Muscle layer of colon (tissue), 2 donors: ENCODE results near the gene PCGF2.

Experiments used
- H3K27ac ChIP-seq: one replicate; pipeline ENCODE4 v1.7.0; 2013; ENCODE audit warnings: low read depth, mild to moderate bottlenecking, low read length, moderate library complexity
- H3K27me3 ChIP-seq, 2 donors: one replicate each; pipeline ENCODE4 v1.7.0; 2013; ENCODE audit warnings: low read length in 2 of 2, mild to moderate bottlenecking in 2 of 2; ENCODE audit not compliant: insufficient read depth in 2 of 2, control insufficient read depth in 1 of 2
- H3K36me3 ChIP-seq: one replicate; pipeline ENCODE4 v1.7.0; 2013; ENCODE audit warnings: mild to moderate bottlenecking, low read length; ENCODE audit not compliant: insufficient read depth
- H3K4me1 ChIP-seq: one replicate; pipeline ENCODE4 v1.7.0; 2013; ENCODE audit warnings: mild to moderate bottlenecking, low read length; ENCODE audit not compliant: insufficient read depth
- H3K4me3 ChIP-seq, 2 donors: one replicate each; pipeline ENCODE4 v1.7.0; 2013; ENCODE audit warnings: low read length in 2 of 2, low read depth in 1 of 2, mild to moderate bottlenecking in 1 of 2, moderate library complexity in 1 of 2
- H3K9ac ChIP-seq: one replicate; pipeline ENCODE4 v1.7.0; 2013; ENCODE audit warnings: low read length
- H3K9me3 ChIP-seq: one replicate; pipeline ENCODE4 v1.7.0; 2013; ENCODE audit warnings: mild to moderate bottlenecking, low read length
- donor health status: abdominal sarcoma.
- donor health status: Adenocarcinoma of cecum.

Gene PCGF2

DNA sequence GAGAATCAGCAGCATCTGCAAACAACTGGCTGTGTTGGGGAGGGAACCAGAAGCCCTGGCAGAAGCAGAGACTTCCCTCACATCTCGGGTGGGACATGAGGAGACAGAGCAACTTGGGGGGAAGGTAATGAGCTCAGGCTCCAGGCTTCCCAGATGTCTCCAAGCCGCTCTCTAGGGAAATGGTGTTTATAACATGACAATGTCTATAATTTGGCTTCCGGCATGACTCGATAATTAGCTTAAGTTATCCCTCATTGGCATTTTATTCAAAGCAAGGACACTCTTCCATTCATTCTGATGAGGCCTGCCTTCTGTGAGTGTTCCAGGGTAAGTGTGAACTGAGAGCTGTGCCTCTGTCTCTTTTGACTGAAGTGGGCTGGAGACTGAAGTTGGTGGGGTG lies 57.8 kb downstream of the PCGF2 start:
- no peak overlapping the region for H3K9ac ChIP-seq

DNA sequence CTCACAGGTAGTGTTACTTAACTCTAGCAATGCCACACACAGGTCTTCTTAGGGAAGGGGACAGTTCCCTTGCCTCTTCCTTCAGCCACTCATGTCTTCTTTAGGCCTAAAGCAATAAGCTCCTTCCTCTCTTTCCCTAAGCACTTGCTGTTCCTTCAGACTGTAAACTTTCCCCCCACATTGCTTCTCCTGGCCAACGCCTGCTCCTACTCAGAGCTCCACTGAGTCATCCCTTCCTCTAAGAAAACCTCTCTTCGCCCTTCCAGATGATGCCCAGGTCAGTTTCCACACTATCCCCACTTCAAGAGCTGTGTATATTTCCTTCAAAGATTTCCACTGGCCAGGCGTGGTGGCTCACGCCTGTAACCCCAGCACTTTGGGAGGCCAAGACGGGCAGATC lies 60.9 kb downstream of the PCGF2 start:
- Histone ChIP-seq H3K9ac (no peak overlapping the region), H3K9me3 (no peaks in the 10 kb centered on the region), H3K27me3 (no peaks in the 10 kb centered on the region), H3K4me3 (no peak overlapping the region), H3K27ac (no peak overlapping the region), H3K36me3 (no peaks in the 10 kb centered on the region), H3K4me1 (no peaks in the 10 kb centered on the region)

More for the DNA sequence above, 57.8 kb downstream of the PCGF2 start:
- Histone ChIP-seq H3K36me3 (no peaks in the 10 kb centered on the region), H3K27me3 (no peaks in the 10 kb centered on the region), H3K27ac (no peak overlapping the region), H3K9me3 (no peaks in the 10 kb centered on the region), H3K4me3 (no peak overlapping the region), H3K4me1 (peaks cover 16% of the 10 kb centered on the region)

DNA sequence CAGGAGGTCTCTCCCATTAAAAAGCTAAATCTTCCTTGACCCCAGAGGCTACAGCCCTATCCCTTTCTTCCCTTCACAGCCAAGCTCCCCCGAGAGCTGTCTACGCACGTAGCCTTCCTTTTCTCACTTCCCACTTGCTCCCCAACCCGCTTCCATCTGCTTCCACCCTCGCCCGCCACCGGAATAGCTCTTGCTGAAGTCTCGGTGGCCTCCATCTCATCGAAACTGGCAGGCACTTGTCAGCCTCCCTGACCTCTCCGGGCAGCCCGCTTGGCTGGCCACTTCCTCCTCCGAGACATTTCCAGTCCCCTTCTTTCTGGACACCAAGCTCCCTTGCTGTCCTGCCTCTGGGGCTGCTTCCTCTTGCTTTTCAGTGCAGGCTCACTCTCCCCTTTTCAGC lies 62.6 kb downstream of the PCGF2 start:
- no peaks in the 10 kb centered on the region for H3K36me3 ChIP-seq
- H3K27me3 ChIP-seq = no peaks in the 10 kb centered on the region
- no peaks in the 10 kb centered on the region for H3K9me3 ChIP-seq
- H3K27ac ChIP-seq = no peak overlapping the region
- no peak overlapping the region for H3K9ac ChIP-seq
- no peak overlapping the region for H3K4me3 ChIP-seq
- no peaks in the 10 kb centered on the region for H3K4me1 ChIP-seq
